H9 (cell line): Measurements from ENCODE around the gene RBM38. TPM values are rescaled to one million over a fixed set of nuclear protein-coding genes. Genes with fewer than 3 reads are reported as not detected.

Experiments used
- DNase-seq: peaks from one replicate; pipeline ENCODE4 v3.0.0-alpha.2; 2017
- H2AFZ ChIP-seq: one replicate; pipeline ENCODE4 v1.6.1; 2013; ENCODE audit warnings: mild to moderate bottlenecking, low read length, control low read depth, moderate library complexity
- H2AK5ac ChIP-seq: 2 replicates; pipeline ENCODE4 v1.6.1; 2013; ENCODE audit warnings: low read length, control low read depth, mixed read lengths; ENCODE audit not compliant: insufficient read length
- H2BK120ac ChIP-seq: one replicate; pipeline ENCODE4 v1.6.1; 2013; ENCODE audit warnings: low read depth, mild to moderate bottlenecking, low read length, control low read depth, inconsistent platforms; ENCODE audit not compliant: poor library complexity, severe bottlenecking
- H2BK12ac ChIP-seq: 2 replicates; pipeline ENCODE4 v1.6.1; 2013; ENCODE audit warnings: low read length, control low read depth, mixed read lengths, low read depth; ENCODE audit not compliant: insufficient read length
- H2BK15ac ChIP-seq: 2 replicates; pipeline ENCODE4 v1.6.1; 2013; ENCODE audit warnings: low read depth, low read length, control low read depth
- H2BK20ac ChIP-seq: one replicate; pipeline ENCODE4 v1.6.1; 2013; ENCODE audit warnings: low read depth, mild to moderate bottlenecking, low read length, control low read depth, inconsistent platforms; ENCODE audit not compliant: poor library complexity, severe bottlenecking
- H2BK5ac ChIP-seq: 2 replicates; pipeline ENCODE4 v1.6.1; 2013; ENCODE audit warnings: low read length, control low read depth, mixed read lengths; ENCODE audit not compliant: insufficient read length
- H3K14ac ChIP-seq: 2 replicates; pipeline ENCODE4 v1.6.1; 2013; ENCODE audit warnings: low read length, control low read depth; ENCODE audit not compliant: insufficient read depth
- H3K18ac ChIP-seq: 2 replicates; pipeline ENCODE4 v1.6.1; 2013; ENCODE audit warnings: low read depth, mild to moderate bottlenecking, mixed read lengths, low read length, control low read depth; ENCODE audit not compliant: insufficient read length
- H3K23ac ChIP-seq: 2 replicates; pipeline ENCODE4 v1.6.1; 2013; ENCODE audit warnings: low read length, control low read depth, mixed read lengths, low read depth; ENCODE audit not compliant: insufficient read length
- H3K23me2 ChIP-seq: 2 replicates; pipeline ENCODE4 v1.6.1; 2013; ENCODE audit warnings: low read depth, mild to moderate bottlenecking, mixed read lengths, low read length, control low read depth; ENCODE audit not compliant: insufficient read length, poor library complexity, severe bottlenecking
- H3K27ac ChIP-seq: 2 replicates; pipeline ENCODE4 v1.5.1; 2013; ENCODE audit warnings: low read length, control low read depth, mixed read lengths, low read depth; ENCODE audit not compliant: insufficient read length
- H3K27me3 ChIP-seq: 2 replicates; pipeline ENCODE4 v1.6.1; 2013; ENCODE audit warnings: low read length, control low read depth, inconsistent platforms; ENCODE audit not compliant: insufficient read depth
- H3K4ac ChIP-seq: 2 replicates; pipeline ENCODE4 v1.6.1; 2013; ENCODE audit warnings: low read depth, mild to moderate bottlenecking, control low read depth, inconsistent platforms, low read length, moderate library complexity
- H3K4me1 ChIP-seq: 2 replicates; pipeline ENCODE4 v1.6.1; 2013; ENCODE audit warnings: low read length, control low read depth, inconsistent platforms; ENCODE audit not compliant: insufficient read depth
- H3K4me2 ChIP-seq: 2 replicates; pipeline ENCODE4 v1.6.1; 2013; ENCODE audit warnings: low read length, control low read depth, mixed read lengths; ENCODE audit not compliant: insufficient read length, insufficient read depth
- H3K56ac ChIP-seq: 2 replicates; pipeline ENCODE4 v1.6.1; 2013; ENCODE audit warnings: low read depth, mild to moderate bottlenecking, mixed read lengths, low read length, control low read depth; ENCODE audit not compliant: insufficient read length
- H3K79me1 ChIP-seq: 2 replicates; pipeline ENCODE4 v1.6.1; 2013; ENCODE audit warnings: low read depth, mild to moderate bottlenecking, moderate library complexity, low read length, control low read depth, inconsistent platforms; ENCODE audit not compliant: insufficient read depth, poor library complexity, severe bottlenecking
- H3K79me2 ChIP-seq: 2 replicates; pipeline ENCODE4 v1.6.1; 2013; ENCODE audit warnings: low read length, control low read depth, inconsistent platforms; ENCODE audit not compliant: insufficient read depth
- H3K9ac ChIP-seq: 2 replicates; pipeline ENCODE4 v1.6.1; 2013; ENCODE audit warnings: low read length, control low read depth, mixed read lengths; ENCODE audit not compliant: insufficient read length; ENCODE audit errors: extremely low read depth
- H3K9me3 ChIP-seq: one replicate; pipeline ENCODE4 v1.6.1; 2013; ENCODE audit warnings: low read depth, low read length, inconsistent platforms; ENCODE audit not compliant: control insufficient read depth
- H3T11ph ChIP-seq: one replicate; pipeline ENCODE4 v1.6.1; 2013; ENCODE audit warnings: mild to moderate bottlenecking, low read length, control low read depth, inconsistent platforms
- H4K20me1 ChIP-seq: one replicate; pipeline ENCODE4 v1.6.1; 2013; ENCODE audit not compliant: control insufficient read depth, insufficient read length, insufficient read depth
- H4K5ac ChIP-seq: 2 replicates; pipeline ENCODE4 v1.6.1; 2013; ENCODE audit warnings: low read depth, mild to moderate bottlenecking, mixed read lengths, low read length, control low read depth; ENCODE audit not compliant: insufficient read length
- H4K8ac ChIP-seq: replicated peaks from 2 replicates; pipeline ENCODE4 v1.6.1; 2013; ENCODE audit warnings: low read length, control low read depth, mixed read lengths, low read depth; ENCODE audit not compliant: insufficient read length
- H4K91ac ChIP-seq: 2 replicates; pipeline ENCODE4 v1.6.1; 2013; ENCODE audit warnings: low read depth, mild to moderate bottlenecking, moderate library complexity, mixed read lengths, low read length, control low read depth; ENCODE audit not compliant: insufficient read length
- H3K27ac Mint-ChIP-seq, 3 experiments: 2 replicates in 2 of 3; 3 replicates in 1 of 3; pipeline ENCODE4 v1.8.0; 2020 to 2021; ENCODE audit warnings: mixed read lengths in 3 of 3, mild to moderate bottlenecking in 1 of 3, moderate library complexity in 1 of 3
- H3K27me3 Mint-ChIP-seq: 2 replicates; pipeline ENCODE4 v1.8.0; 2021; ENCODE audit warnings: low read depth, mild to moderate bottlenecking, moderate library complexity, mixed read lengths
- H3K36me3 Mint-ChIP-seq, 3 experiments: 2 replicates in 2 of 3; 3 replicates in 1 of 3; pipeline ENCODE4 v1.8.0; 2020 to 2021; ENCODE audit warnings: low read depth in 3 of 3, mixed read lengths in 3 of 3; ENCODE audit not compliant: insufficient read depth in 1 of 3
- H3K4me1 Mint-ChIP-seq, 2 experiments: 2 replicates each; pipeline ENCODE4 v1.8.0; 2020; ENCODE audit warnings: mixed read lengths in 2 of 2
- H3K4me3 Mint-ChIP-seq, 2 experiments: 2 replicates in 1 of 2; 3 replicates in 1 of 2; pipeline ENCODE4 v1.8.0; 2020 to 2021; ENCODE audit warnings: mild to moderate bottlenecking in 2 of 2, mixed read lengths in 2 of 2, moderate library complexity in 1 of 2
- H3K9me3 Mint-ChIP-seq, 2 experiments: 2 replicates in 1 of 2; 3 replicates in 1 of 2; pipeline ENCODE4 v1.8.0; 2020; ENCODE audit warnings: mild to moderate bottlenecking in 2 of 2, mixed read lengths in 2 of 2, moderate library complexity in 1 of 2
- WGBS: extraction: QIAGEN DNeasy Blood & Tissue Kit; methylation state at CpG from one replicate; pipeline ENCODE4 v1.1.7; 2013; ENCODE audit warnings: missing lambda C conversion rate, low lambda C conversion rate, mixed read lengths; ENCODE audit not compliant: insufficient read length; ENCODE audit errors: extremely low coverage; 5-methylcytosine and 5-hydroxymethylcytosine counted together
- total RNA-seq: library from RNA; stranded (reverse); gene quantifications from 2 replicates; pipeline ENCODE4 v1.2.1, GENCODE V29; 2021
- TF ChIP-seq, protein P1 (sequence below): fragments of 200-600 bp; sonication (generic); conservative IDR thresholded peaks from 3 replicates; pipeline ENCODE4 v1.8.0; 2021; ENCODE audit warnings: antibody characterized with exemption, mild to moderate bottlenecking

RBM38 gene
- total RNA-seq, 1 experiment from 2014 or later = 66.8 TPM

DNA sequence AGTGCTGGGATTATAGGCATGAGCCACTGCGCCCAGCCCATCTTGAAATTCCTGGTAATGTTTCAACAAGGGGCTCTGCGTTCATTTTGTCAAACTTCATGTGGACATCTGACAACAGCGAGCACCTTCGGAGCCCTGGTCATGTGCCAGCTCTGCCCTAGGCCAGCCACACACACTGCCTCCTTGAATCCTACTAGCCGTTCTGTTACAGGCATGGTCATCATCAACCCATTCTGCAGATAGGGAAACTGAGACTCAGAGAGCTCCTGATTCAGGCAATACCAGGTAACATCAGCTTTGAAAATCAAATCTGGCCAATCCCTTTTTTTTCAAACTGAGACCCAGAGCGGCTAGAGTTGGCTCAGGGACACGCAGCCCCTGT, 41.3 kb downstream of the RBM38 start:
- Mint-ChIP-seq H3K4me3 (no peak overlapping the region; a peak in 1 of 5 replicates), H3K27ac (no peak overlapping the region), H3K36me3 (no peaks in the 10 kb centered on the region; a peak in 1 of 7 replicates), H3K27me3 (peaks cover 2% of the 10 kb centered on the region; the same call in 1 of the 2 replicates), H3K4me1 (peaks cover 4 to 26% of the 10 kb centered on the region in 2 experiments; a peak in 3 of 4 replicates), H3K9me3 (peaks cover 0 to 3% of the 10 kb centered on the region in 2 experiments; a peak in 2 of 5 replicates)
- H3T11ph ChIP-seq = no peak overlapping the region
- no peaks in the 10 kb centered on the region for H3K79me2 ChIP-seq
- TF ChIP-seq, protein P1, sequence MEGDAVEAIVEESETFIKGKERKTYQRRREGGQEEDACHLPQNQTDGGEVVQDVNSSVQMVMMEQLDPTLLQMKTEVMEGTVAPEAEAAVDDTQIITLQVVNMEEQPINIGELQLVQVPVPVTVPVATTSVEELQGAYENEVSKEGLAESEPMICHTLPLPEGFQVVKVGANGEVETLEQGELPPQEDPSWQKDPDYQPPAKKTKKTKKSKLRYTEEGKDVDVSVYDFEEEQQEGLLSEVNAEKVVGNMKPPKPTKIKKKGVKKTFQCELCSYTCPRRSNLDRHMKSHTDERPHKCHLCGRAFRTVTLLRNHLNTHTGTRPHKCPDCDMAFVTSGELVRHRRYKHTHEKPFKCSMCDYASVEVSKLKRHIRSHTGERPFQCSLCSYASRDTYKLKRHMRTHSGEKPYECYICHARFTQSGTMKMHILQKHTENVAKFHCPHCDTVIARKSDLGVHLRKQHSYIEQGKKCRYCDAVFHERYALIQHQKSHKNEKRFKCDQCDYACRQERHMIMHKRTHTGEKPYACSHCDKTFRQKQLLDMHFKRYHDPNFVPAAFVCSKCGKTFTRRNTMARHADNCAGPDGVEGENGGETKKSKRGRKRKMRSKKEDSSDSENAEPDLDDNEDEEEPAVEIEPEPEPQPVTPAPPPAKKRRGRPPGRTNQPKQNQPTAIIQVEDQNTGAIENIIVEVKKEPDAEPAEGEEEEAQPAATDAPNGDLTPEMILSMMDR = no peak
- no peak overlapping the region for H3K27ac ChIP-seq
- no peak overlapping the region for H3K4me2 ChIP-seq
- H3K23ac ChIP-seq = no peak overlapping the region
- no peaks in the 10 kb centered on the region for H3K23me2 ChIP-seq
- no CpG with 5 or more reads among the region's 7 CpGs for WGBS
- H3K4me1 ChIP-seq = no peaks in the 10 kb centered on the region
- H2BK5ac ChIP-seq = no peak overlapping the region
- H2BK20ac ChIP-seq = no peak overlapping the region
- H2AFZ ChIP-seq = no peak overlapping the region
- H4K20me1 ChIP-seq = no peaks in the 10 kb centered on the region
- H3K56ac ChIP-seq = no peak overlapping the region
- no peak for DNase-seq
- H2BK12ac ChIP-seq = no peak overlapping the region
- H3K4ac ChIP-seq = no peak overlapping the region
- H3K27me3 ChIP-seq = no peaks in the 10 kb centered on the region
- no peaks in the 10 kb centered on the region for H3K79me1 ChIP-seq
- H2BK15ac ChIP-seq = no peak overlapping the region
- H3K9me3 ChIP-seq = no peaks in the 10 kb centered on the region
- no peak overlapping the region for H4K8ac ChIP-seq
- H4K5ac ChIP-seq = no peak overlapping the region
- no peak overlapping the region for H4K91ac ChIP-seq
- no peak overlapping the region for H3K14ac ChIP-seq
- H3K9ac ChIP-seq = no peak overlapping the region
- no peak overlapping the region for H2BK120ac ChIP-seq
- no peak overlapping the region for H3K18ac ChIP-seq
- no peak overlapping the region for H2AK5ac ChIP-seq
